T-helper 1 cell (primary cell): Measurements from ENCODE around the gene HMCN1.

Source experiments
- DNase-seq, 5 donors: peaks; one replicate each; pipeline ENCODE4 v3.0.0-alpha.2; 2012 to 2020

Gene HMCN1

DNA sequence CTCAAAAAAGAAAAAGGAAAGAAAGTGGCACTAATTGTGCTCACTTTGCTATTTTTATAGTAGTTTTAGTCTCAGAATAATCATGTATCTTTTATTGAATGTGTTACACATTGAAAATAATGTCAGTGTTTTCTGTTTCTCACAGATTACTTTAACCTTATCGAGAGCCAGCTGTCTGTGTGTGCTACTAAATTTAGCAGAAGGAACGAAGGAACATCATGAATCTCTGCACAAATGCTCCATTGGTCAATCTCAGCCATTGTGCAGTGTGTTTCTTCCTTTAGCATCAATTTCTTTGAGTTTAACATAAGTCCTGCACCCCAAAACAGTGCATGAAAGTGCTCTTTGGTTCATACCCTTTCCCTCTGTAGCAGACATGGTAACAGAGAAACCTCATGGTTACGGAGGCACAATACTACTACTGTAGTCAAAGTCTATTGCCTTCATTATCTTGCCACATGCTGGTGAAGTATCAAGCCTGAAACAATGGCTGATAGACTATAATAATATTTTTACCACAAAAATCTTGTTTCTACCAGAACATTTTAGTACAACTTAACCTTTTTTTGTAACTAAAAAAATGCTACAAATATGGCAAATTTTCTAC lies 310.0 kb downstream of the HMCN1 start:
- no peak for DNase-seq

- no peak for DNase-seq
These were observed 312.4 kb downstream of the HMCN1 start for GRCh38 chr1:186046437-186047211.

DNA sequence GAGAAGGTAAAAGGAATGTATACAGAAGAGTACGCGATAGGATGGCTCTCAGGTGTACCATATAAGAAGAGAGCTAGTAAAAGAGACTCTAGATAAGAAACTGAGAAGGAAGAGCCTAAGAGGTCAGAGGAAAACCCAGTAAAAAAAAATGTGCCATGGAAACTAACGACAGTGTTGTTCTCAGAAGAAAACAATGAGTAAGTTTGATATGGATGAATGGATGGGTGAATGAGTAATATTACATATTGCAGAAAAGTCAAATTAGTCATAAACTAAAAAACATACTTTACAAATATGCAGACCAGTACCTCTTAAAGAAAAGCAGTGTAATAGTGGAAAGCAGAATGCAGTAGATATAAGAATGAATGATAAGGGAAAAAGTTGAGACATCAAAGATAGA lies 316.2 kb downstream of the HMCN1 start:
- DNase-seq = no peak

- DNase-seq = no peak
These were observed 319.8 kb downstream of the HMCN1 start for GRCh38 chr1:186054003-186054402.

DNA sequence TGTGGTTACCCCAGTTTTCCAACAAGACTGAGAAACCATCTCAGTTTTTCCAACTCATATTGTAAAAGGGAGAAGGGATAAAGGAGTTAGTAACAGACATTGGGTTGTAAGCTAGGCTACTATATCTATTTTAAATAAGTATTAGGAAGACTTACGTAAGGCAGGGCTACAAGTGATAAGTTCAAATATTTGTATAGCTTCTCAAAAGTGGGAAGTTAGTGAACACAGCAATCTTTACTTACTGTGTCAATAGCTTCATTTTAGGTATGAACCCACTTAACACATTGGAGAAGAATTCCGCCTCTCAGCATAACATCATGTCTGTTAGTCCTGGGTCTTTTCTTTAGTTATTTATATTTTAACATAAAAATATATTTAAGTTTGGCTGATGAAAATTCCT lies 320.7 kb downstream of the HMCN1 start:
- no peak for DNase-seq

- no peak for DNase-seq
These were observed 321.7 kb downstream of the HMCN1 start for GRCh38 chr1:186055846-186056245.

DNA sequence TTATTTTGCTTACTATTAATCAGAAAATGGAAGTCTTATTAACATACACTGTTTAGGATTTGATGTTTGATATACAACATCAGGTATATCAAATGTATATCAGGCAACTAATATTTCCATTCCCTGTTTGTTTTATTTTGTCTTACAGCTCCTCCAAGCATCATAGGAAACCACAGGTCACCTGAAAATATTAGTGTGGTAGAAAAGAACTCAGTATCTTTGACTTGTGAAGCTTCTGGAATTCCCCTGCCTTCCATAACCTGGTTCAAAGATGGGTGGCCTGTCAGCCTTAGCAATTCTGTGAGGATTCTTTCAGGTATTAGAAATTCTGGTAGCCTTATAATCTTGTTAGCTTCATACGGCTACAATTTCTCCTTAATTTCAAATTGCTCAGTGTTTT lies 322.9 kb downstream of the HMCN1 start:
- DNase-seq = no peak

GRCh38 chr1:186059311-186059710 lies 325.1 kb downstream of the HMCN1 start:
- no peak for DNase-seq

GRCh38 chr1:186059752-186060151 lies 325.6 kb downstream of the HMCN1 start:
- DNase-seq = no peak

DNA sequence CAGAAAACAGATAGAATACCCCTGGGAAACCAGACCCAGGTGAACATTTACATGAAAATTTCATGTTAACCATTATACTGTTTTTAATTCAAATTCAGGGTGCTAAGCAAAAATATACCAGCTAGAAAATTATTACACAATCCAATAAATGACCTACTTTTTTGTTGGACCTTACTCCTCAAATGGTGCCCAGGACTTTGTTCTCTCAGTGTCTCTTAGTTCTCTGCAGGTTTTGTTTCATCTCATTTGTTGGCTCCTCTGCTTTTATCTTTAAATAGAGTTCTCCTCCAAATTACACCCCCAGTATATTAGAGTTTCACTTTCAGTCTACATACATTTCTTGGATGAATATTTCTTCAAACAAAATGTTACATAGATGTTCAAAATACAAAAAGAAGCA lies 326.0 kb downstream of the HMCN1 start:
- no peak for DNase-seq

DNA sequence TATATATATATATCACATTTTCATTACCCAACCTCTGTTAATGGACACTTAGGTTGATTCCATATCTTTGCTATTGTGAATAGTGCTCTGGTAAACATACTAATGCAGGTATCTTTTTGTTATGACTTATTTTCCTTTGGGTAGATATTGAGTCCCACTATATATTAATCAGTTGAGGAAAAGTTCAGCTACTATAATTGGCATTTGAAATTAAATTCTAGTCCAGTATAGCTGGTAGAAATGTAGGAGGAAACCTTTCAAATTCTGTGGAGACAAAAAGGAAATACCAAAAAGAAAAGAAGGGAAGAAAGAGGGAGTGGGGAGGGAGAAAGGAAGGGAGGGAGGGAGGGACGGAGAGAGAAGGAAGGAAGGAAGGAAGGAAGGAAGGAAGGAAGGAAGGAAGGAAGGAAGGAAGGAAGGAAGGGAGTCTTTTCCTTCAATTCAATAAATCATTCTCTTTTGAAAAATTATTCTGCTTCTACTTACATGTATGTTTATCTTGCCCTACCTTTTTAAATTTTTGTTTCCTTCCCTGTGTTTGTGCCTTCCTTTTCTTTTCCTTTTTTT lies 329.0 kb downstream of the HMCN1 start:
- no peak for DNase-seq

DNA sequence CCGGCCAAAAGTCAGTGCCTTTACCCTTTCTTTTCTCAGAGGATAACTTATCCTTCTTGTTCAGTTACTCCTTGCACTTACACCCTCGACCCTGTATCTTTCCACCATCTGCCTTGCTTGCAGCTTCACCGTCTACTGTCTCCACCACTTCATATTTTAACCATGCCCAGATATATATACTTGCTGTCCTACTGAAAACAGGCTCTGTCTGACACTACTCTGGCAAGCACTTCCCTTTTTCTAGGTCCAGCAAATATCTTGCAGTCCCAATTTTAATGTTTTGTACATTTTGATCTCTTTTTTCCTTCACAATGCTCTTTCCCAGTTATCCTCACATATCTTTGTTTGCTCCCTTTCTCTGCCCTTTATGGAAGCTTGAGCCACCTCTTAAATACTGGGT lies 332.2 kb downstream of the HMCN1 start:
- no peak for DNase-seq

DNA sequence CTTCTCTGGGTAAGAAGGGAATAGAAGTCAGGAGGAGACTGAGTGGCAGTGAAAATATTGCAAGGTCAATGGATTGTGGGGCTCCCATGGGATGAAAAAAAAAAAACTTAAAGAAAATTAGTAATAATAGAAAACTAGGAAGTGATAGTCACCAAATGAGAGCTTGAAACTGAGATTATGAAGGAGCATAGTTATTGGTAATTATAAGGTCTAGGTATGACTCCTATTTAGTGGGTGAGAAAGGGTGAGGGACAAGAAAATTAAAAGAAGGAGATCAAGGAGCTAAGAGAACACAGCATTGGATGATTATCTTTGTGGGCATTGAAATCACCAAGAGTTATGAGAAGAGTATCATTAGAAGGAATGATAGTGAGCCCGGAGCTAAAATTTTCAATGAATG lies 339.5 kb downstream of the HMCN1 start:
- no peak for DNase-seq

- no peak for DNase-seq
These were observed 341.8 kb downstream of the HMCN1 start for GRCh38 chr1:186076006-186076405.

GRCh38 chr1:186078245-186078644 lies 344.1 kb downstream of the HMCN1 start:
- DNase-seq = no peak

GRCh38 chr1:186079084-186079684 lies 345.0 kb downstream of the HMCN1 start:
- no peak for DNase-seq

DNA sequence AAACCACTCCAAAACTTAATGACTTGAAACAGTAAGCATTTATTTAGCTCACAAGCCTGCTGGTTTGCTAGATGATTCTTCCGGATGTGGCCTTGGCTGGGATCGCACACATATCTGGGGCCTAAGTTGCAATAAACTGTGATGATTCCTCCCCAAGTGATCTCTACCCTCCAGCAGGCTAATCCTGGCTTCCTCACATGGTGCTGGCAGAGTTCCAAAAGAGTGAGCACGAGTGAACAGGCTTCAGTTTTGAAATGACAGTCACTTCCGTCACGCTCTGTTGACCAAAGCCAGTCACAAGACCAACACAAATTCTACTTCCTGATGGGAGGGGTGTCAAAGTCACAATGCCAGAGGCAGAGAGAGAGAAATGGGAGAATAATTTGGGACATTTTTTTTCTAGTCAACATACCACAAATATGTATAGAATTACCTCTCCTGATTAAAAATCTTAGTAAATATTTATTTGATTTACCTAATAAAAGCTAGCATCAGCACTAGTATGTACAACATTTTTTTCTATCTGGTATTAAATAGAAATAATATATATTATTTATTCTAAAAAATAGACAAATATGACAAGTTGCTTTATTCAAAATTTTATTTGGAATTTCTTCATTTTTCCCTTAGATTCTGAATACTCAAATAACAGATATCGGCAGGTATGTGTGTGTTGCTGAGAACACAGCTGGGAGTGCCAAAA lies 348.2 kb downstream of the HMCN1 start:
- DNase-seq = peak in 1 of 5 donors; percentile 34

- no peak for DNase-seq
These were observed 352.4 kb downstream of the HMCN1 start for GRCh38 chr1:186086583-186086982.

GRCh38 chr1:186089940-186090339 lies 355.7 kb downstream of the HMCN1 start:
- DNase-seq = no peak

- DNase-seq = no peak
These were observed 357.1 kb downstream of the HMCN1 start for GRCh38 chr1:186091222-186091720.

DNA sequence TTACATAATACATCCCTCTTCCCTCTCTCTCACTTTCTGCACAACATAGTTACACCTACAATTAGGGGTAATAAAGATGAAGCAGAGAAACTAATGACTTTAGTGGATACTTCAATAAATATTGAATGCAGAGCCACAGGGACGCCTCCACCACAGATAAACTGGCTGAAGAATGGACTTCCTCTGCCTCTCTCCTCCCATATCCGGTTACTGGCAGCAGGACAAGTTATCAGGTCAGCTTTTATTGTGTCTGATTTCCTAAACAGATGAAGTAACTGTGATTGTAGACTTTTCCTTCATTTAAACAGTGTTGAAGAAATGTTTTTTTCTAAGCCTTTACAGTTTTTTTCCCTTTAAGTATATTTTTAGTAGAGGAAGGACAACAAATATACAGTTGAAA lies 359.2 kb downstream of the HMCN1 start:
- no peak for DNase-seq

DNA sequence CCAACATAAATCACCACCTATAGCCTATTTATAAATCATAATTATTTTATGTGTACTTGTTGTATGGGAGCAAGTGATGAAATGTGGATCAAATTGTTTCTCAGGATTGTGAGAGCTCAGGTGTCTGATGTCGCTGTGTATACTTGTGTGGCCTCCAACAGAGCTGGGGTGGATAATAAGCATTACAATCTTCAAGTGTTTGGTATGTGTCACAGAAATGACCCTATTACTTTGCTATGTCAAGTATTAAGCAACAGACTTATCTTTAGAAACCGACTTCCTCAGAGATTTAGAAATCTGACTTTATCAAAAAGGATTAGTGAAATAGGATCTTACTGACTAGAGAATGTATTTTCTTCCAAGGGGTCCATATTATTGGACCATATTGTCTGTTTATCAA lies 360.0 kb downstream of the HMCN1 start:
- no peak for DNase-seq
